ENCODE data around the gene FAM240A. TPM values are rescaled to one million over a fixed set of nuclear protein-coding genes. Genes with fewer than 3 reads are reported as not detected.

FAM240A gene
- total RNA-seq, 2 donors from 2014 or later, result not detected

GRCh38 chr3:46656778-46657556, 44.6 kb downstream of the FAM240A start:
- DNase-seq, result no peak
- intact Hi-C loops (cut with DNase I, micrococcal nuclease), result no loop called here
- peak; percentile 43 for ATAC-seq

- no peak for ATAC-seq
- intact Hi-C loops (cut with DNase I, micrococcal nuclease), result no loop called here
- no peak for DNase-seq
Observed at GRCh38 chr3:46659285-46659684, 47.0 kb downstream of the FAM240A start.

GRCh38 chr3:46660003-46660402, 47.7 kb downstream of the FAM240A start:
- ATAC-seq, result no peak
- intact Hi-C loops (cut with DNase I, micrococcal nuclease), result no loop called here
- no peak for DNase-seq

- intact Hi-C loops (cut with DNase I, micrococcal nuclease), result no loop called here
- ATAC-seq (no peak), DNase-seq (peak in 1 of 2 donors; percentile 16)
Observed at GRCh38 chr3:46660543-46661523, 48.5 kb downstream of the FAM240A start.

DNA sequence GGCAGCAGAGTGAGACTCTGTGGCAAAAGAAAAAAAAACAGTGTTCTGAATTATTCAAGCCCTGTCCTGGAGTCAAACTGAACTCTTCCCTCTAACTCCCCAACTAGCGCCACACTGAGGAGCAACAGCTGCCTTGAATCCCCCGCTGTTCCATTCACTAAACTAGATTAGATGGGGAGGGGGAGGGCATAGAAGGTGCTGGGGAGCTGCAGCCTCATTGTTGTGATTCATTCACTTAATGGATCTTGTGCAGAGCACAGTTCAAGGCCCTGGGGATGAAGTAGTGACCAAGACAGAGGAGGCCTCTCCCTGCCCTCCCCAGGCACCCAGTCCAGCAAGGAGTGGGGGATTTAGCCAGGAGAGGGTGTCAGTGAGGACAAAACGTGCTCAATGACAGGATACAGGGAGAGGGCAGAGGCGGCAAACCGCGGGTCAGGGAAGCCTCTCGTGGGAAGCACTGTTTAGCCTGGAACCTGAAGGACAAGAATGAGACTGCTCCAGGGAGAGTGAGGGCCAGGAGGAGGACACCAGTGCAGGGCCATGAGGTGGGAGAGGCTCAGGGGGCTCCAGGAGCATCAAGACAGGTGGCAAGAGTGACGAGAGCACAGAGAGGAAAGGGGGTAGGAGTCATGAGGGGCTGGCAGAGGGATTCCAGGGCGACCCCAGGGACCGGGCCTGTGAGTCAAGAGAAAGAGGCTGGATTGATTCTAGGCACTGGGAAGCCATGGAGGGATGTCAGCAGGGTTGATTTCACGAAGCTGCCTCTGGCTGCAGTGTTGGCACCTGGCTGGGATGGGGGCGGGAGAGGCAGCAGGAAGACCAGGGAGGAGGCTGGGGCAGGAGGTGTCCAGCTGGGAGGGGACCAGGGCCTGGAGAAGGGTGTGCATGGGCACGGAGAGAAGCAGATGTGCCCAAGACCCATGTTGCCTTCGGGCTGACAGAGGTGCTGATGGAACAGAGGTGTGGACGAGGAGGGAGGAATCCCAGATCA, 49.7 kb downstream of the FAM240A start:
- no peak for DNase-seq
- ATAC-seq, result no peak
- intact Hi-C loops (cut with DNase I, micrococcal nuclease), result no loop called here

GRCh38 chr3:46662771-46663551, 50.6 kb downstream of the FAM240A start:
- intact Hi-C loops (cut with DNase I, micrococcal nuclease), result no loop called here
- DNase-seq (peak; percentile 26 to 30), ATAC-seq (no peak)

DNA sequence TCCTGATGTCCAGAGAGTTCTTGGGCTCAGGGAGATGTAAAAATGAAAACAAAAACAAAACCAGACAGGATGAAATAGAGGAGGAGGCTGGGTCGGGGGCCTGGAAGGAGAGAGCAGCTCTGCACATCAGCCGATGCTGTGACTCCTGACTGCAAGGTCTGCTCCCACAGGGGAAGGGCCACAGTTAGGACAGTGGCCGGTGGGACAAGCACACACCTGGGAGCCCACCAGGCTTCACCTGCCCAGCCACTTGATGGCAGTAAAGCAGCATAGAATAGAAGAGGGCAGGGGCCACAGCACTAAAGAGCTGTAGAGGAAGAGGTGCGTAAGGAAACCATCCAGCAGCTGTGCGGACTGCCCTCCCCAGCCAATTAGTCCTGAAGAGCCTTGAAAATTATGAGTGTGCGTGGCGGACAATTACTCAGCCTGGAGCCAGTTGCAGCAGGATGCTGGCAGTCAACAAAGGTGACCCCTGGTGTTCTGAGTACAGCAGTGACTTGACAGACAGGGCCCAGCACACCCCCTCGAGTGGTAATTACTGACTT, 51.3 kb downstream of the FAM240A start:
- ATAC-seq (peak; percentile 63), DNase-seq (peak in 1 of 2 donors; percentile 26)
- intact Hi-C loops (cut with DNase I, micrococcal nuclease), result no loop called here

DNA sequence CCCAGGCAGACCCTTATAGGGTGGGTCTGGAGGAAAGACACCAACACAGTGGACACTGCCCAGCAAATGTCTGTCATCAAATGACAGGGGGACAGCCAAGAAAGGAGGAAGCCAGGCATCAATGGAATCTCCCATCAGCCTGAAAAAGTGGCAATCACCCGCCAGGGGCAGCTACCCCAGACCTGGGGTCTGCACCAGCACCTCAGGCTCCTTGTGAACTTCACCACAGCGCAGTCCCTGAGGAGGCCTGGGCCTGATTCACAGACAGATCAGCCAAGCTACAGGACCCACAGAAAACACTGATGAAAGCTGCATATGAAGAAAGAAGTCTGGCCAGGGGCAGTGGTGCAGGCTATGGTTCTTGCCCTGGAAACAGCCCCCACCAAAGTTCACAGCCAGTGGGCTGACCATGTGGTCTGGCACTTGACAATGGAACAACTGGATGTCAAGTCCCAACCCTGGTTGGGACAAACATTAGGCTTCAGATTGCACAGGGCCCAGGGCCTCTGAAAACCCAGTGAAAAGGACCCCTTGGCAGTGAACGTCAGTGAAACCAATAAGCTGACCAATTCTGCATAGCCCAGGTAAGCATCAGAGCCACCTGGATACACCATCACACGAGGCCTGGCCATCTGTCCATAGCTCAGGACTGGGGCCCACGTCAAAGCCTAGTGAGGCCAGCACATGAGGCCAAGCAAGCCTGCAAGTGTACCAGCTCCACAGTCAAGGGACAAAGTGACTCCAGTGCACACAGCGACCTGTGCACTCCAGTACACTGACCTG, 52.1 kb downstream of the FAM240A start:
- intact Hi-C loops (cut with DNase I, micrococcal nuclease), result no loop called here
- DNase-seq (no peak), ATAC-seq (no peak)

DNA sequence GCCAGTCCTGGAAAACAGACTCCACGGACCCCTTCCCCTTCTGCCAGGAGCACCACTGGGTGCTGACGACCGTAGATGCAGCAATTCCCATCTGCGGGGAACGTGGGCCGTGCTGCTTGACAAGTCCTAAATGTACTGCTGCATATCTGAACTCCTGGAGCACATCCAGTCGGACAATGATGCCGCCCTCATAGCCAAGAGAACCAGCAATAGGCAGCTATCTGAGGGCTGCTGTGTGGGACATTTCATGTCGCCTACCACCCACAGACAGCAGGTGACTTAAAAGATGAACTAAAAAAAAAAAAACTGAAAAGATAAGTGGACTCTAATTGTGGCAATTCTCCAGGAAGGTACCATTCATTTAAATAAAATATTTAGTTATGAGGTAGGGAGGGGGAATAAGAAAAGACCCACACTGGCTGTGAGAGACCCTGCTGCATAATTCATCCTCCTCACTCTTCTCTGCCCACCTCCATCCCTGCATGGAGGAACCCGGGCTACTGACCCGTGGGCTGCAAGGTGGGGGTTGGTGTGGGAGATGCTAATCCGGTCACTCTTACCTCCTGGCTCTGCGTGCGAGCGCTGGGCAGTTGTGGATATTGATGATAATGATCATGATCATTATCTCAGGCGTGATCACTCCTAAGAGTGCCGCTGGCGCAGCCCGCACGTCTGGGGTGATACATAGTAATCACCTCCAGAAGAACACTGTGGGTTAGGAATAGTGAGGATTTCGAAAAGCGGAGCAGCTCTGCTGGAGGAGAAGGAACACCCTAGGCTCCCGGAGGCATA, 52.8 kb downstream of the FAM240A start:
- no peak for ATAC-seq
- intact Hi-C loops (cut with DNase I, micrococcal nuclease), result no loop called here
- DNase-seq, result no peak

DNA sequence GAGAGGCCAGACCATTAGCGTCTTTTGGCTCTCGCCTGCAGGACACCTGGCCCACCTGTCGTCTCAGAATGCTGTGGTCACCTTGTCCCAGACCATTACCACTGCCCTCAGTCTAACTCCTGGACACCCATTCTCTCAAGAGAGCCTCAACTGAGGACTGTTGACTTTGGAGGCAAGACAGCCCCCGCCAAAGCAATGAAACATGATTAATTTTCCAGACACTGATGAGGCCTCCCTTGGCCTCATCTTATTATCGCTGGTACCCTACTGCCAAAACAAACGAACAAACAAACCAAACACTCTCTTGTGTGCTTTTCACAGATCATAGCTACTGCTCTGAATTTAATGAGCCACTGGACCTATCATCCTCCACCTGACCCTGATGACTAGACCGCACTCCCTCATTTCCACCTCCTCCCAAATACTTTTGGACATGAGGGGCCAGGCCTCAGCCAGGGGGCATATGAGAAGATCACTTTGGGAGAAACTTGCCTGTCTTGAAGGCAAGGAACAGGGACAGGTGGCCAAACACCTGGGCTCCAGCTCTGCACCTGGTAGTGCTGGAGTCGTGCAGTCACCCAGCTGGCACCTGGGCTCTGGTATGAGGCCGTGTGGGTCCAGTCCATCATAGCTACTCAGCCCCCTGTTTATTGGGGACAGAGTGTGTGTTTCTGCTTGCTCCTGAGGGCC, 53.6 kb downstream of the FAM240A start:
- DNase-seq, result no peak
- no peak for ATAC-seq
- intact Hi-C loops (cut with DNase I, micrococcal nuclease), result no loop called here

DNA sequence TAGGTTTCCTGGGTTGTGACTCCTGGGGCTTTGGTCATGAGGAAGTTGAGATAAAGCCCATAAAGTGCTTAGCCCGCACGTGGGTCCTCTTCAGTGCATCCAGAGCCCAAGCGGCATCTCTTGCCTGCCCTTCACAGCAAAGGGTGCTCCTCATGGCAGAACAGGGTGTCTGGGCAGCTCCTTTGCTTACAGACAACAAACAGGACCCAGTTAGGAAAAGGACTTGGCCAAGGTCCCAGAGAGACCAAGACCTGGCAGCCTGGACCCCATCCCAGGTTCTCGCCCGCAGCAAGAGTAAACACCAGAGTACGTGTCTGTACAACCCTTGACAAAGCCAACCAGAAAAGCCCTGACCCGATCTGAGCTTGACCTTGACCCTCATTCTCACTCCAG, 54.1 kb downstream of the FAM240A start:
- intact Hi-C loops (cut with DNase I, micrococcal nuclease), result no loop called here
- ATAC-seq (no peak), DNase-seq (peak in 1 of 2 donors; percentile 27)

DNA sequence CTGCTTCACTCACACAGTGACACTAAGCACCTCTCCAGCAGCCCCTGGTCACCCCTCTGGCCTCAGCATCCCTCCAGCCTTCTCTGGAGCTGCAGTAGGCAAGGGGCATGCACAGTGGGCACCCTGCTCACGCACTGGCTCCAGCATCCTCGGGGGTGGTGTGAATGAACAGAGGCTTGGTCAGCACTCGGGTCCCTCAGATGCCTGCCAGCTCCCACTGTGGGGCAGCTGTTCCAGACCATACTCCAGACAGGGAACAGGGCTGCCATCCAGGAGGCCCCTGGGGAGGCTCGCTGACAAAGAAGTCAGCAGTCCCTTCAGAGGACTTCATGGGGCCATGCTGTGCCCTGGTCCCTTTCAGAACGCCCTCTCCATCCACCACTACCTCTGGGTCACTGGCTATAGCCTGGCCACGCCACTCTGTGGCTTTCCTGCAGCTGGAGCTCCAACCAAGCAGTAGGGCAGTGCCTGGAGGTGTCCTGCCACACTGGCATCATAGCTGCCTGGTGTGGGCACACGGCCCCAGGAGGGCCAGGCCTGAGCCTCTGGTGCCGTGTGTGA, 54.8 kb downstream of the FAM240A start:
- peak in 1 of 2 donors; percentile 19 for DNase-seq
- intact Hi-C loops (cut with DNase I, micrococcal nuclease), result no loop called here
- no peak for ATAC-seq

GRCh38 chr3:46667657-46668056, 55.3 kb downstream of the FAM240A start:
- DNase-seq (peak in 1 of 2 donors; percentile 22), ATAC-seq (no peak)
- intact Hi-C loops (cut with DNase I, micrococcal nuclease), result no loop called here

GRCh38 chr3:46668116-46668515, 55.8 kb downstream of the FAM240A start:
- peak; percentile 14 for ATAC-seq
- intact Hi-C loops (cut with DNase I, micrococcal nuclease), result no loop called here
- peak in 1 of 2 donors; percentile 17 for DNase-seq

DNA sequence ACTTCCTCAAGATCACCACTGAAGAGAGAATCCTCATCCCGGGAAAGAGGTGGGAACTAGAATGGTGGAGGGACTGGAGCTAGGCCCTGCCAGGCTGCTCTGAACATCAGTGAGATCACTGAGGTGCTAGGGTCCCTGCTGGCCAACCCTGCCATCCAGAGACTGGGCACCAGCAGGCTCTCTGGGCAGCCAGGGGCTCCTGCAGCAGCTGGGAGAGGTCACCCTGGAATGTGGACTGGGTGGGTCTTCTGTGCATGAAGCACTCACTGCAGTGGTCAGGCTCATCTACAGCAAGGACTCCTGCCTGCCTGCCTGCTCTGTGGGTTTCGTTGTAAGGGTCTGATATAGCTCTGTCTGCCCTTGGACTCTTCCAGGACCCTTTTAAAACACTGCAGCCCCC, 56.3 kb downstream of the FAM240A start:
- DNase-seq (peak in 1 of 2 donors; percentile 21), ATAC-seq (peak; percentile 12)
- intact Hi-C loops (cut with DNase I, micrococcal nuclease), result no loop called here

Measured in left colon (tissue), 2 donors.